ENCODE data around the gene LHX2.

Gene LHX2

DNA sequence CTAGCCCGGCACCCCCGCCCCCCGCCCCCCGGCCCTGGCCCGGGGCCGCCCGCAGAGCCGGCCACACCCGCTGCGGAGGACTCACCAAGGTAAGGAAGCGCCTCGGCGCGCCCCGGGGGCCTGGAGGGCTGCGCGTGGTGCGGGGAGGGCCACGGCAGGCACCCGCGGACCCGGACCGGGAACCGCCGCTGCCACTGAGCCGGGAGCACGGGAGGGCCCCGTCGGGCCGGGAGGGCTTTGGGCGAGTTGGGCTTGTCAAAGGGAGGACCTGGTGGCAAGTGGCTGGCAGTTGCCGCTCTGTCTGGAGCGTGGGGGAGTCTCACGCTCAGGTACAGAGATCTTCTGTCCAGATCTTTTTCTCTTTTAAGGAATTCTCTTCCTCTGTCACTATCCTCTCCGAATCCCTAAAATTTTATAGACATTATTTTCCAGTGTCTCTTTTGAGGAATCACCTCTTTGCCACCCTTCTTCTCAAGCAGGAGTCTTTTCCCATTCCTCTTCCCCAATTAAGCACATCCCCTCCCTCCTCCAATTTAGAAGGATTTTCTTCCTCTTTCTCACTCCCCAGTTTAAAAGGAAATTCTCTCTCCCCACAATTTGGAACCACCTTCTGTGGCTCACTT, 11.3 kb upstream of the LHX2 start:
- no peak for DNase-seq

DNA sequence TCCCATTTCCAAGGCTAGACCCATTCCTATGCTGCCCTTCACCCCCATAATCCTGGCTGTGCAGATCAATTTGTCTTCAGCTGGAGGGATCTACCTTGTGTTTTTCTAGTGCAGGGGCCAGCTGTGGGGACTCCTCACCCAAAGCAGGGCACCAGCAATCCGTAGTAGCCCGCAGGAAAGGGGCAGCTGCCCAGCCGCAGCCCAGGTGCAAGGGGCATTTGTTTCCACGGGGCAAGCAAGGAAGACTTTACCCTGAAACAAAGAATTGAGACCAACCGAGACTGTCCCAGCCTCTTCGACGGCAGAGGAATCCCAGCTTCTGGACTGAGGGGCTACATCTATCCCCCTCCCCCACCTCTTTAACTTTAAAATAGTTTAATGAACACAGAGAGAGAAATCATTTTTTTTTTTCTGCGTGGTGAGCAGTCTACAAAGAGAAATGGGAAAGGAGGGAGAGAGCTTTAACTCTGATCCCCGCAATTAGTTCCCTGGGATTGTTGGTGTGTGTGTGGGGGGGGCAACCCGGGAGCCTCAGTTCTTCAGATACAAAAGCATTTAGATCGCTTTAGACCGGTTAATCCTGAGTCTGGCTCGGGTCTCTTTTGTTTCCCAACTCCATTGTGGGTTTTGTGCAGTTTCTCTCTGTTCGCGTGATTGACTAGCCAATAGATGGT, 10.6 kb upstream of the LHX2 start:
- DNase-seq, result no peak

DNA sequence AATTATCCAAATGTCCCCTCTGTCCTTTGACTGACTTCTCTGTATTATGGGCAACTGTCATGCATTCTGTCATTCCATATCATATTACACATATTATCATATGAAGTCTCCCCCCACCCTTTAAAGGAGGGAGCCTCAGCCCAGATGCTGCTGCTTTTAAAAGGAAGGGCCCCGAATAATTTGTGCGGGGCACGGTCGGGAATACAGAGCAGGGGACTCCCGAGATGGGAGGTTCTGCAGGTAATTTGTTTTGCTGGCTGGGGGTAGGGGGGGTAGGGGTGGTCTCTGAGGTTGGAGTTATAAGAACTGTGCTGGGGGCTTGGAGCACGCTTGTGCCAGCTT, 10.1 kb upstream of the LHX2 start:
- no peak for DNase-seq

DNA sequence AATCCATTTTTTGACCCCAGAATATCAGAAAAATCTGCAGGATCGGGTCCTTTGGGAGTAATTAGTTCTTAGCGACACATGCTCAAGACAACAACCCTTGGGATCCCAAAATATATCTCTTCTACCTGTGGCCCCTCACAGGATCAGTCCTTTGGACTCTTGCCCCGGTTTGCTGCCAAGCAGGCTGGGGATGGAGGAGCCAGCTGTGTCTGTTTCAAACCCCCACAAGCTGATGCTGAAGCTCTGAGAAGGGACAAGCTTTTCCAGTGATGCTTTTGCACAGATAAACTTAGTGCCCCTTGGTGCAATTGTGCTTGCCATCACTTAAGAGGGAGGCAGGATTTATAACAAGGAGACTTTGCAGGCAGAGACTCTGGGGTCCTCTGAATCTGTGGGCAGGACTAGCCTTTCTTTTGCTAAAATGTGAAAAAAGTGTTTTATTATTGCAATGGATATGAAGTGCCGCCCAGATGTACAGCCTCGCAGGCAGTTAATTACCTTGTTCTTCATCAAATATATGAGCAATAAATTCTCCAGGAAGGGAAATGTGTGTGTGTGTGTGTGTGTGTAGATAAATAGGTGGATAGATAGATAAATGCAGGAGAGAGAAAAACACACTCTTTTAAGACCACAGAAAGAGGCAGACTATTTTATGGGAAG, 9.6 kb upstream of the LHX2 start:
- DNase-seq, result no peak

DNA sequence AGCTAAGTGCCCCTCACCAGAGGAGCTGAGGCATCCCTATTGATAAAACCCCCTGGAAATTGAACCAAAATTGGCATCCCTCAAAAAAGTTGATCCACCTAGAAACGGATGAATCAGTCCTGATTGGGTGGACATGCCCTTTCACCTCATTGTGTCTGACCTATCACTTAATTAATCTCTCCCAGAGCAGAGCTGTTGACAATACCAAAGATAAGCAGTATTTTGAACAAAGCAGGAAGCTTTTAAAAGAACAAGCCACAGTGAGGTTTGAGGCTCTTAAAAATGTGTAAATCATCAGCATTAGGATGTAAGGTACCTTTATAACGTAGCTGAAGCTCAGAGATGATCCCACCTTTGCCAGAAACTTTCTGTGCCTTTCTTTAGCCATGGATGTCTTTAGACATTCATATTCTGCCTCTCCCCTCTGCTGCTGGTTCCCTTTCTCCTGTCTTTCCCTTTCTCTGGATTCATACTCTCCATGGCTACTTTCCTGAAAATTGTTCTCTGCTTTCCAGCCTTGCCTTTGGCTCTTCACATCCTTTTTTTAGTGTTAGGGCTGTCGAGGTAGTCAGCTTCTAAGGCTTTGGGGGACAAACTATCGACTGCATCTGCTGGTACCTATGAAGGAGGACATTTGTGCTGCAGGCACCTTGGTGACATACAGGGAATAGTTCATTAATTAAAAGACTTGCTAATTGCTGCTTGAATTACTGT, 7.8 kb upstream of the LHX2 start:
- DNase-seq, result no peak

DNA sequence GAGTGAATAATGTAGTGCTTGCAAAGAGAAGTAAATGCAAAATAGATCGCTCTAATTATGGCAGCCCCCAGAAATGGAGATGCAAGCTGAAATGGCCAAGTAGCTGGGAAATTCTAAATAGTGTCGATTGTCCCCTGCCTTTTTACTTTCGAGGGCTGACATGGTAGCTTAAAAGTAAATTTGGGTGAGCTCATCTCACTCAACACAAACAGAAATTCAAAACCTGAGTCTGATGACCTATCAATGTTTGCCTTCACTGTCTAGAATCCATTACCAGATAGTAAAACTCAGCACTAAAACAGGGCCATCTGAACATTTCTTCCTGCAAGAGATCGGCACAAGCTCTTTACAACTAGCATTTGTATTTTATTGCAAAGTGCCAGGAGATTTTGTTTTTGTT, 7.0 kb upstream of the LHX2 start:
- DNase-seq, result no peak

DNA sequence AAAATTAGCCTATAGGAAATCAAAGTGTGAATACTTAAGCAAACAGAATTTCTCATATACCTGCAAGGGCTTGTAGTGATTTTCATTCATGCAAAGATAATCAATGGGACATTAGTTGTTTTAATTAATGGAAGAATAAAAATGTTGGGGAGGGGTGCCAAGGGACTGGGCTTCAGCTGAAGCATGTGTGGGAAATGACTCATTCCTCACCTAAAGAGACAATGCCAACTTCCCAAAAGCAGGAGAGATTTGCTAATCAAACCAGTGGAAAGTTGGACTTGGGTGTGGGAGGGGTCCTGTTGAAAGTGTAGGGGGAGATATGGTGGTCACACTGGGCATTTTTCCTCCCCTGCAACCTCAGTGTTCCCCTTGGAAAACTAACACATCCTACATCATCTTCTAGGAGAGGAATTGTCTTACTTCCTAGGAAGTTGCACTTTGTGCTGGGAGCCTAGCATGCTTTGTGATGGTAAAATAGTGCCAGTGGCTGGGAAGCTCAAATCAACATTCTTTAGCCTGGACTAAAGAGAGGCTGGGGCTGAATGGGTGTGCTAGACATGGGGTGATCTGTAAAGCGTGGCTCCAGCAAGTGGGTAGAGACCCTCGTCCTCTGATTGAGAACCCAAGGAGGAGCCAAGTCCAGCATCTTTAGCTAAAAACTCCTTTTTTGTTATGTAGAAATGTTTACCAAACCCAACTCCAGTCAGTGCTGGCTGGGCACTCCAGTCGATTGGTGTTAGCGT, 6.4 kb upstream of the LHX2 start:
- no peak for DNase-seq

DNA sequence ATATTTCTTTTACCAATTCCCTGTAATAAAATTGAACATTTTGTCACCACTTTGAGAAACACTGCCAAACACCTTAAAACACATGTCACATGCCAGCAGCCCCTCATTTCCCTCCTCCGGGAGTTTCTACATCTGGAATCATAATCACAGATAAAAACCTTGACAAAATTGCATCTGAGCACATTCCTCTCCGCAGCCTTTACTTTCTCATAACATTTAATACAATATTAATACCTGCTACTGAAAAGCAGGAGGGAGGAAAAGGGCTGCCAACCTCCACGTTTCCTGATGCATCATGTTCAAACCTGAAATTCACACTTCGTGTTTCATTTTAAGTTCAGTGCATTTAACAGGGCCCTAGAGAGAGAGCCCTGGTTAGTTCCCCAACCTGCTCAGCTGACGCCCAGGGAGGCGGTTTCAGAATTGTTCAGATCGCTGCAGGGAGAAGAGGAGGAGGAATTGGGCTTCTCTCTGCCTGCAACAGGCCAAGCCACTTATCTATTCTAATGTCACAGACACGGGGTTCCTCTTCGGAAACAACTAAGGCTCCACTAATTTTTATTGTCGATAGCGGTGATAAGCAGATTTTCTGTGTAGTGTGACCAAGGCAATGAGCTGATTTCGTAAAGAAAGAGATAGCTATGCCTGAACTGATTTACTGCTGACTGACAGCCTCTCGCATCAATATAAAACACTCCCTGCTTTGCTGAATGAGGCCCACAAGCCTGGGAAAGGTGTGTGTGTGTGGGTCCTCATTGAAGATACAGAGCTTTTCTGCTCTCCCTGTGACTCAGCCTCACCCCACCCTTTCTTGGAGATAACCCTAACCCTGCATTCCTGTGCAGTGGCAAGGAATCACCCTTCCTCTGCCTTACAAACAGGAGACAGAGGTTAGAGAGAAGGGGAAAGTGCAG, 4.9 kb upstream of the LHX2 start:
- no peak for DNase-seq

DNA sequence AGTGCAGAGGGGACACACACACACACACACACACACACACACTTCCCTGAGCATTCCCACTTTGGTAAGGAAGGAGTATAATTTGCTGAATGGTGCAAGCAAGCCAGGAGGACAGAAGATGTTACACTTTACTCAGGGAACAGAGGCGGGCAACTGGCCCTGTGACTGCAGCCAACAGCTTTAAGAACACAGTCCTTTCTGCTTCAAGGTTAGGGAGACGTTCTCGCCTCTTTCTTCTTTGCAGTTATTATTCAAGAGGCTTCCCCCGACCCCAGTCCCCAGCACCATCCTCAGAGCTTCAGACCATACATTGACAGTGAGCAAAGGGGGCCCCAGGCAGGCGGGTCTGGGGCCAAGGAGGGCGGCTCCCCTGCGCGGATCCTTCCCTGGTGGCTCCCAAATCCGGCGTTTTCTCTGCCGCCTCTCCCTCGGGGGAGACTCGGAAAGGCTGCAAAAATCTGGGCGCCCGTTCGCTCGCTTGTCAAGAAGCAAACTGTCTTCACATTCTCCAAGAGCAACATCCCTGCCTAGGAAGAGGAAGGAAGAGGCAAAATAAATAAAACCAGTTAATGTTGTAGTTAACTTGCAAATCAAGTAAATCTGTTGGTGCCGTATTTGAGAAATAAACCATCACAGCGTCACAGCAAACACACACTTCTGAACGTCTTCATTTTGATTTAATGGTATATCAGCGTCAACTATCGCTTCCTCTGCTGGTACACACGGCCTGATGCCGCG, 3.8 kb upstream of the LHX2 start:
- DNase-seq, result no peak

DNA sequence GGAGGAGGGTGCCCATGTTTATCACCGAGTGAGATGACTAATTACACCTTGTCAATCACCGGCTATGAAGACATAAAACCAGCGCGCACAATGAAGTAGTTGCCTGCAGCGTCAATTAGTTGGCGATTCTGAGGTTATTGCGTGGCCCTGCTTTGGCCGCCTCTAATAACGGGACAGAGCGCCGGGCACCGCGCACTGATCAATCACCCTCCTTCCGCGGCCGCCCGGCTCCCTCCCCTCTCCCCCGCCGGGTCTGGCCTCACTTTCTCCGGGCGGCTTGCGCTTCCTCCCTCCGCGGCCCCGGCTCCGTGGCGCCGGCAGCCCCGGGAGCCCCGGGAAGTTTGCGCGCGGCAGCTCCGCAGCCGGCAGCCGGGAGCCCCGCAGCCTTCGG, 3.3 kb upstream of the LHX2 start:
- DNase-seq, result no peak

DNA sequence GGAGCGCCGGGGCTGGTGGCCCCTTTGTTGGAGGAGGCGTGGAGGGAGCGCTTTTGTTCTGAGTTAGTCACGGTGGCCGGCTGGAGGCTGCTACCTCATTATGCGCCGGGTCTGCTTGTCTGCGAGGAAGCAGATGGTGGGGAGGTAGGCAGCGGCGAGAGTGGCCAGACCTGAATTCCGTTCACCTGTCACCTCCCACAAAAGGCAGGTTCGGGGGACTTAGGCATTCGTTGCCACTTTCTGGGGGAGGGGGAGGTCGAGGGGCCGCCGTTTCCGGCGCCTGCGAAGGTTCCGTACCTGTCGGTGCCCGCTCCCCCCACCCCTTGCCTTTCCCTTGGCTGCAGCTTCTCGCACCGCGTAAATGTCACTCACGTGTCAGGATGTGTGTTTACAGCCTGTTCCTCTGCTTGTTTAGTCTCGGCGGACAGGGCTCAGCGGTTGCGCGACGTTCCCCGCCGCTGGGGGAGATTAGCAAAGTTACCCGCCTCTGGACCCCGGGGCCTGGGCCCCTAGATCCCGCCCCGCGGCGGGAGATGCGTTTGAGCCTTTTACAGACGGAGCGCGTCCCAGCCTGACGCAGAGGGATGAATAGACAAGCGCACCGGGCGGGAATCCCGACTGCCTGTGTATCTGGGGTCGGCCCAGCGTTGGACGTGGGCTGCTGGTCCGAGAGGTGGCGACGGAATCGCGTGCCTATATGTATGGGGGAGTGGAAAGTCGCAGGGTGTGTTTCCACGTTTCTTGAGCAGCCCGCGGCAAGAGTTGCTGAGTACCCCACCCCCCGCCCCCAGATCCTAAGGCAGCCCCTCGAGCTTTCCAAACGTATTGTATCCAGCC, 2.7 kb upstream of the LHX2 start:
- no peak for DNase-seq

DNA sequence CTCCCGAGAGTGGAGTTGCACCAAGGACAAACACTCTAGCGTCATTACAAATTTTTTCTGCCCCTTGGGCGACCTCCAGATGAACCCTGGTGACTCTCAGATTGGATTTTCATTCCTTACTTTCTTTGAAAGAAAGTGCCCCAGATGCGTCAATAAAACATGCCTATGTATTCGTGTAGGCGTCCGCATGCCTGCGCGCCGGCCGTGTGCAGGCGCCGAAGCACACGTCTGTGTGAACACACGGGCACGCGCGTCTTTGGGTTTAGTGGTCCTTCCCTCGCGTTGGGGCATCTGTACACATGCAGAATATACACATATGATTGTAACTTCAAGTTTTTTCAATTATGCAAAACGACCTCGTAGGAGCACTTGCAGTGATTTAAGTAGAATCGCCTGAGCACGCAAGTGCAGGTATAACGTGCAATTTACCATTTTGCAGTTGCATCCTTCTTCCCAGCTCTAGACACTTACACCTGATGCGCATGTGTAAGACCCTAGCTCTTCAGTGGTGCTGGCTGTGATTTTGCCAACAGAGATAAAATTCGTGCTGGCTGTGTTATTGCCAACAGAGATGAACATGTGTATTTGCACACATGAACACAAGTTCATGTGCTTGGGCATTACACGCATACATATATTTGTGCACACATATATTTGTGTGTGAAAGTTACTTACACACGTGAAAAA, 1.9 kb upstream of the LHX2 start:
- DNase-seq, result no peak

DNA sequence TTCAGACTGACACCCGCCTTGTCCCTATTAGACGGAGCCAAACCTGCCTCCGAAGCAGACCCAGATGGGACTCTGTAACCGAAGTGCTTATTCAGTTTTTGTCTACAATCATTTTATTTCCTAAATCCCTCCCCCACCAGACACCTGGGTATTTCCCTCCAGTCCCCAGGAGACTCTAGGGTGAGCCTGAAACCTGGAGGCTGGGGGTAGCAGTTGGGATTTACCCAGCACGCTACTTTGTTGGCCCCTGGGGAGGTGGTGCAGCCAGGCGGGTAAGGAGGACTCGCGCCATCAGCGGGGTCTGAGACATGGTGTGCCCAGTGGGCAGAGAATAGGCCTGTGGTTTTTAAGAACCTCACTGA, 1.3 kb upstream of the LHX2 start:
- no peak for DNase-seq

DNA sequence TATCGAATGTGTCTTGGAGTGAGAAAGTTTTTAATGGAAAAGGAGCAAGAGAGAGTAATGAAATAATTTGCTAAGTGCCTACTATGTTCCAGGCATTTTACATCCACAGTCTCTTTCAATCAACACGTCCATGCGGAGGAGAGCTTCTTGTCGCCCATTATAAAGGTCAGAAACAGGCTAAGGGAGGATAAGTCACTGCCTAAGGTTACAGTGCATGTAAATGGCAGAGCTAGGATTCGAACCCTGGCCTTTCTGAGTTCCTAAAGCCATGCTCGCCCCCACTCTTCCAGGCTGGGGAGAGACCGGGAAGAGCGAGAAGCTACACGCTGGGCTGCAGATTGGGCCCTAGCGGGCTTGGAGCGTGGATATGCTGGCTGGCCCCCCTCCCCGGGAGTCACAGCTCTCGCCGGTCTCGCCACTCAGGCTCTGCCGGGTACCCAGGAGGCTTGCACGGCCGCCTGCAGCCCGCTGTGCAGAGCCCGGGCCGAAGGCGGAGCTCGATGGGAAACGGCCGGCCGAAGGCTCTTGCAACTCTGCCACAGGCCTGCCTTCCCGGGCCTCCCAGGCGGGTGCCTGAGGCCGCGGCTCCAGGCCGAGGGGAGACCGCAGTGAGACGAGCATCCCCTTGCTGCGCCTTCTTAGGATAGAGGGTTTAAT, 775 bp upstream of the LHX2 start:
- no peak for DNase-seq

DNA sequence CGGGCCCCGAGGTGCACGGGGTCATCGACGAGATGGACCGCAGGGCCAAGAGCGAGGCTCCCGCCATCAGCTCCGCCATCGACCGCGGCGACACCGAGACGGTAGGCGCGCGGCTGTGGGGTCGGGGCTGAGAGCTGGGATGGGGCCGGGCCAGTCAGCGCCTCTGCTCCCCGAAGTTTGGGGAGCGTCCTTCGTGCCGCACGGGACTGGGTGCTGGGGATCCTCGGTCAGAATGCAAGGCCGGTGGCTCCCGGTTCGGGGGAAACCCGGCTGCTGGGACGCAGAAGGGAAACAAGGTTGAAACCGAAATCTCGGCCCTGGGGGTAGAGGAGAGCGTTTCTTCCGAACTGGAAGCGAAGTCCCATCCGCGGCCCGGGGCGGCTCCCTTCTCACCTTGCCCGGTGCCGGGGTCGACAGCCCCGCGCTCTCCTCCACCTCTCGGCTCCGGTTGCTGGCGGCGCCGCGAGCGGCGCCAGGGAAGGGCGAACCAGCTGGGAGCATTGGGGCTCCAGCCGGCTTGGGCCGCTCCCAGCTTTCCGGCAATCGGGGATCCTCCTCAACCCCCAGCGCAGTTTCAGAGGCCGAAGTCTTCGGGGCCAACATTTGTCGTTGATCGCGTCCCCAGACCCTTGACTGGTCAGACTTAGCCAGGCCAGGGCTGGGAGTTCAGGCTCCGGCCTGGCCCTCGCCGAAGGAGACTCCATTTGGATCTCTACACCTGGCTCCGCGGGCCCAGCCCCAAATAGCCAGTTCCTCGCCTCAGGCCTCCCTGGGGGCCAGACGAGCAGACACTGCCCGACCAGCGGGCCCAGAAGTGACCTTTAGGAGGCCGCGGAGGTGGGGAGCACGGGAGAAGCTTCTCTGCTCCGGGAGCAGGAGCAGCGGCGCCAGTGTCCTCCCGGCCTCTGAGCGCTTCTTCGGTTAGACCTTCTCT, 1.1 kb downstream of the LHX2 start:
- no peak for DNase-seq

DNA sequence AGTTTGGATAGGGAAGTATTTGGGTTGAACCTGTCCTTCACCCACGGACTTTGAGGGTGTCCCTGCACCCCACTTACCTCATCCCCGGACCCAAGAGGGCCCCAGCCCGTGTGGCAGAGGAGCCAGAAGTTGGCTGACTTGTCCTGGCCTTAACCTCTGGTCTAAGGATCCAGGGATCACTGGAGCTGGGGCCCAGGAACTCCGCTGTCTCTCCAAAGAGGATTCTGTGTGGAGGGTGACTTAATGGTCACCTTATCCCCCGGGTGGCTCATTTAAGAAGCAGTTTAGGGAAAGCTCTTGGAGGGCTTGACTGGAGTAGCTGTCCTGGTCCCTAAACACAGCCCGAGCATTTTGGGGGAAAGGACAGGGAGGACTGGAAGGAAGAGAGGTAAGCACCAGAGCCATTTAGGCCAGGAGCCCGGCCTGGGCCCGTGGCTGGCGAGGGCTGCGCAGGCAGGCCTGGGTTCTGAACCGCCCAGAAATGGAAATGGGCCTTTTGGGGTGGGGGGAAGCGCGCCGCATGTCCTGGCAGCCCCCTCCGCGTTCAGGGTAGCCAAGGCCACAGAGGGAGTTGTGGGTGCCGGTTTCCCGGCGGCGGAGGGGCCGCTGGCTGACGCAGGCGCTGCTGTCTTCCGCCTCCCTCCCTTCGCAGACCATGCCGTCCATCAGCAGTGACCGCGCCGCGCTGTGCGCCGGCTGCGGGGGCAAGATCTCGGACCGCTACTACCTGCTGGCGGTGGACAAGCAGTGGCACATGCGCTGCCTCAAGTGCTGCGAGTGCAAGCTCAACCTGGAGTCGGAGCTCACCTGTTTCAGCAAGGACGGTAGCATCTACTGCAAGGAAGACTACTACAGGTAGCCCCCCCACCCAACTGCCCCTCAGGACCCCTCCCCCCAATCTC, 2.0 kb downstream of the LHX2 start:
- DNase-seq, result no peak
